Measurements from ENCODE around the gene ITGB6. TPM values are rescaled to one million over a fixed set of nuclear protein-coding genes. Genes with fewer than 3 reads are reported as not detected.

Gene ITGB6
- total and polyA plus RNA-seq, 2 of the 8 experiments (the other 6 are each of a cell fraction or from before 2014, with no cell fraction given): not detected

GRCh38 chr2:160062292-160063005 lies 137.6 kb downstream of the ITGB6 start, which contains the start of gene PLA2R1 (continued):
- peak; percentile 23; the same call in 1 of the 2 replicates for TF ChIP-seq E2F6 (IDR thresholded peaks at IDR 0.05)
- peak; percentile 85; the same call in 1 of the 2 replicates for TF ChIP-seq RBBP5 (IDR thresholded peaks at IDR 0.05; ENCODE audit: borderline replicate concordance, low read depth, low read length)
- peak; percentile 59 for TF ChIP-seq SAP30 (IDR thresholded peaks at IDR 0.05; ENCODE audit: insufficient read depth, insufficient replicate concordance, low read length)

All from H1 (cell line).